Activated CD4-positive, alpha-beta T cell treated with anti-CD3 and anti-CD28 coated beads, Interleukin-2, amount 50 U/mL, for 48 hours (primary cell): ENCODE measurements around the gene CEP19.

Experiments
- DNase-seq, 2 experiments: peaks; one replicate each; pipeline ENCODE4 v3.0.0-alpha.2; 2020

CEP19 gene

DNA sequence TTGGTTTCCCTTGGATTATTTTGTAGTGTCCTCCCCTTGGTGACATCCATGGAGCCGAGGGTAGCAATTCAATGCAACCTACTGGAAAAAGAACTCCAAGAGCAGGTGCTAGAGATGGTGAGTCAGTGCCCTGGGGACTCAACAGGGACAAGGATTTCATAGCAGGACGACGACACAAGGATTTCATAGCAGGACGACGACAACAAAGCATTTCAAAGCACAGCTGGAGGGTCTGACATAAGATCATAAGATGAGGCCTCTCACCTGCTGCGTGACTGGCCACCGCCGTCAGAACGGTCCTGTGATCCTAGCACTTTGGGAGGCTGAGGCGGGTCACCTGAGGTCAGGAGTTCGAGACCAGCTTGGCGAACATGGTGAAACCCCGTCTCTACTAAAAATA lies 50.0 kb downstream of the CEP19 start:
- no peak for DNase-seq

- no peak for DNase-seq
Observed at GRCh38 chr3:196661400-196661799, 50.6 kb downstream of the CEP19 start.

- DNase-seq, result no peak
Observed at GRCh38 chr3:196660381-196661166, 51.5 kb downstream of the CEP19 start.

- no peak for DNase-seq
Observed at GRCh38 chr3:196659901-196660351, 52.1 kb downstream of the CEP19 start.
